Measurements from ENCODE around the gene SPRY4.

DNA sequence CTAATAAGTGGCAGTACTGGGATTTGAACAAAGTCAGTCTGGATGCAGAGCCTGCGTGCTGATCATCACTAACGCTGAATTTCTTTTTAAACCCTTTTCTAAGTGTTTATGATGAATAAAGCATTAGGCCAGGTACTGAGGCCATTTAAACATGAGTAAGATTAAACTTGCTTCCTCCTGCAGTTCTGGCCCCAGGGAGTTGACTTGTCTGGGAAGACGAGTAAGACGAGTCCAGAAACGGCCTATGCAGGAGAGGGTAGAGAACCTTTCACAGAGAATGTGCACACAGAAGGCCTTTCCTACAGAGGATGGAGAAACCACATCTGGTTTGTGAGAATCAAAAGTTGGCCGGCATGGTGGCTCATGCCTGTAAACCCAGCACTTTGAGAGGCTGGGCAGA is 42.9 kb downstream of the SPRY4 start:
- TF ChIP-seq ARNT (IDR thresholded peaks at IDR 0.05) (no peak), FOXM1 (IDR thresholded peaks at IDR 0.05; ENCODE audit: borderline replicate concordance) (no peak), BHLHE40 (IDR thresholded peaks at IDR 0.05; ENCODE audit: borderline replicate concordance) (no peak), HDGF (IDR thresholded peaks at IDR 0.05; ENCODE audit: borderline replicate concordance) (no peak), SP1 (IDR thresholded peaks at IDR 0.05) (no peak), NFRKB (IDR thresholded peaks at IDR 0.05) (no peak)
